Dedifferentiated amniotic fluid mesenchymal stem cell (primary cell): ENCODE results near the gene STIM2.

Source experiments
- DNase-seq: peaks from one replicate; pipeline ENCODE4 v3.0.0-alpha.2; 2016; ENCODE audit errors: extremely low spot score

The STIM2 gene

GRCh38 chr4:27040356-27040755 is 179.7 kb downstream of the STIM2 start:
- DNase-seq: no peak

DNA sequence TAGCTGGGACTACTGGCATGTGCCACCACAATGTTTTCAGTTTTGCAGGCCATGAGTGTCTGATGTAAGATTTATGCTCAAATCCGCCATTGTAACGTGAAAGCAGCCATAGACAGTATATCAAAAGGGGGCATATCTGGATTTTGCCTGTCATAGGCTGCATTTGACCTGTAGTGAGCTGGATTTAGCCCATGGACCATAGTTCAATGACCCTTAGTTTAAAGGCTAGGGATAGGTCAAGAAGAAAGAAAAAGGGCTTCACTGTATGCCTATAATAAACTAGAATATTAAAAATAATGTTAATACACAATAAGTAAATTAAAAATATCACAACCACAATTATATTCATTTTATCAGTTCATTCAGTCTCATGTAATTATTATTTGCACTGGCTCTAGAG is 181.8 kb downstream of the STIM2 start:
- DNase-seq: no peak

DNA sequence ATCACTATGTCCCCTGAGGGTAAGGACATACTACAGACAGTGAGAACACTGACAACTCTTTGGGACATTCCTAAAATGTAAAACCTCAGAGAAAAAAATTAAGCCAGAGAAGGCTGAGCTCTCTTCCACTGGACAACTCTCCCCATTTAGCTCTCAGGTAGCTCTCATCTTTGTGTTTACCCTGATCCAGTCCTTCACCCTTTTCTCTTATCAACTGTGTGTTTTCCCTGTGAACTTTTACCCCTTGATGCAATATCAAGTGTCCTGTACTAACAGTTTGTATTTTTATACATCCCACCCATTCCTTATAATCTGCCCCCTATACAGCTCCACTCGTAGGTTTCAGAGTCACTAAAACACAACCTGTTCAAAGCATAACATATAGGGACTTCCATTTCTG is 182.6 kb downstream of the STIM2 start:
- no peak for DNase-seq

DNA sequence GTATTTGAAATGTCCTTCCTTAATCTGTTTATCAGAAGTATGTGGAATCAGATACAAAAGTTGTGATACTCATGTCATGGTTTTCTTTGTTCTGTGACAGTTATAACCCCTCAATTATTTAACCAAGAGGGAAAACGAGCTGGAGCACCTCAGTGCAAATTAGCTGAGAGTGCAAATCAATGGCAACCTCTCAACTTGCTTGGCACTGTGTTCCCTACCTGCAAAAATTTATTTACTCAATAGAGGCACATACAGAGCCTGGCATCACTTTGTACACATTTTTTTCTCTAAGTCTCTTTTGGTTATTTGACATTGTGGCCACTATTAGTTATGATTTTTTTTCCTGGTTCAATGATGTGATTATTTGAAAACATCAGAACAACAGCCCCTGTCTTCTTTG is 186.2 kb downstream of the STIM2 start:
- no peak for DNase-seq

GRCh38 chr4:27048429-27049238 is 188.0 kb downstream of the STIM2 start:
- DNase-seq: peak; percentile 45

GRCh38 chr4:27049239-27049829 is 188.7 kb downstream of the STIM2 start:
- DNase-seq: no peak

DNA sequence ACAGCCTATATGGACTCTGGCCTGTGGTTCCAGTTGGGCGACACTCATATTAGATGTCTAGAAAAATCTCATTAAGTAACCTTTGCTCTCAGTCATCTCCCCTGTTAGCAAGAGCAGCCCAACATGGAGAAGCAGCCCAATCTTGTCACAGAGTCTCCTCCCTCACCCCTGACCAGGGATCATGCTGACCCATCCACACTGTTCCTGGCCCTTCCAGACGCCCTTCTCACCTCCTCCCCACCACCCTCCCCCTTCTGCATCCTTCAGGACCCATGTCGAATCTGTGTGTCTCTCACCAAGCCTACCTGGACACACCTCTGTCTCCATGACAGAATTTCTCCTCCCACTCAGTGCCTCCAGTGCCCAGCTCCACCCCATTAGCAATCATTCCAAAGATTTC is 190.1 kb downstream of the STIM2 start:
- DNase-seq: no peak

DNA sequence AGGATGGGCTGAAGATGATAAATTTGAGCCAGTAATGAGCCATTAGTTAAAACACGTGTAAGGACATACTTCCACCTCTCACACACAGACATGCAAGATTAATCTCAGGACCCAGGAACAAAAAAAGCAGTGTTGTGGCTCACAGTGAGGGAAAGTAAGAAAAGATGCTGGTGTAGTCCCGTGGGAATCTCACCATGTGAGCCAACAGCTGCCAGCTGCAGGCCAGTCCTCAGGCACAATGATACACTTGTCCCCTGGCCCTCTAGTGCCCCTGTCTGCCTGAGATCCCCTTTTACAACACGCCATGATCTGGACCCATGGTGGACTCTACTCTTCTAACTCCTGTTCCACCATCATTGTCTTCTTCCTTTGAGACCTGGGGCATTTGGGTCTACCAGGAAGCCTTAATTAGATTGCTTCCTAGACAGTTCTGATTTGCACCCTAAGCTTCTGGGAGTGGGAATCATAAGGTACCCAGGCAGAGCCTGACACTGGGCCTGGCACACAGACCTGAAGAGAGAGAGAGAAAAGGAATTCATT is 194.7 kb downstream of the STIM2 start:
- DNase-seq: no peak

- no peak for DNase-seq
Measured at GRCh38 chr4:27056281-27056680, 195.6 kb downstream of the STIM2 start.

GRCh38 chr4:27057053-27057452 is 196.4 kb downstream of the STIM2 start:
- no peak for DNase-seq

DNA sequence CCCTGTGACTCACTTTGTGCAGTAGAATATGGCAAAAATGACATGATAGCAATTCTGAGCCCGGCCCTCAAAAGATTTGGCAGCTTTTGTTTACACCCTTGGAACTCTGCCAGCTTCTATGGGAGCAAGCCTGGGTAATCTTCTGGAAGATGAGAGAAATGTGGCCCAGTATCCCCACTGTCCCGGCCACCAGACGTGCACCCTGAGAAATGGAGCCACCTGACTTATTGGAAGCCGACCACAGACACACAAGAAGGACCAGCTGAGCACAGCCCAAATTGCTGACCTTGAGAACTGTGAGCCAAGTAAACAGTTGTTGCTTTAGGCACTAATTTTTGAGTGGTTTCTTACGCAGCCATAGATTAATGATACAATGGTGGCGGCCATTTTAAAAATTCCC is 197.0 kb downstream of the STIM2 start:
- no peak for DNase-seq

- DNase-seq: no peak
Measured at GRCh38 chr4:27058819-27059406, 198.3 kb downstream of the STIM2 start.

GRCh38 chr4:27059446-27059845 is 198.8 kb downstream of the STIM2 start:
- no peak for DNase-seq

DNA sequence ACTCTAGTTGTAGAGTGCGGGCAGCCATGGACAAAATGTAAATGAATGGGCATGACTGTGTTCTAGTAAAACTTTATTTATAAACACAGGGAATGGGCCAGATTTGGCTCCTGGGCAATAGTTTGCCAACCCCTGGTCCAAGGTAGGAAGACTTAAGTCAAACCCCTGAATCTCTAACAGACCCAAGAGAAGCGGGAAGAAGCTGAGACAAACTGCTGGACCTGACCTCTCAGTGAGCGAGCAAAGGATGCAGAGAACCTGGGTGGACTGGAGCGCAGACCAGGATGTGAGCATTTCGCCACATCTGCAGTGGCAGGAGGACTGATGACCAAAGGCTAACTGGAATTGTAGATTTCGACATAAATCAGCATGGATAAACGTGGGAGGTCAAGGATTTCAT is 201.6 kb downstream of the STIM2 start:
- no peak for DNase-seq

DNA sequence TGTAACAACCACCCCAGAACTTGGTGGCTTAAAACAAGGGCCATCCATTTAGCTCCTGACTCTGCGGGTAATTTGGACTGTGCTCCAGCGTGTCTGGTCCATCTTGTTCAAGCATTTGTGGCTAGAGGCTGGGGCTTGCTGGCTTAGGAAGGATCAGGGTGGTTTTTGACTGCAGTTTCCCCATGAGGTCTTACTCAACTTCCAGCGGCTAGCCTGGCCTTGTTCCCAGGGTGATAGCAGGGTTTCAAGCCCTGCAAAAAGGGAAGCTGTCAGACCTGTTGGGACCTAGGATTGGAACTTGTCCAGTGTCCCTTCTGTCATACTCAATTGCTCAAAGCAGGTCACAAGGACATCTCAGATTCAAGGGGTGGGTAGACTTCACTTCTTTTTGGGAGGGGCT is 205.9 kb downstream of the STIM2 start:
- no peak for DNase-seq

- DNase-seq: no peak
Measured at GRCh38 chr4:27068151-27068867, 207.7 kb downstream of the STIM2 start.
